Head of caudate nucleus (tissue), 42 donors: ENCODE data around the gene GYPC.
"Not testable (repeated sequence)": the region's sequence is repeated elsewhere in the genome, so short reads cannot be mapped to it uniquely, and the experiment has no call there.

Experiments
- DNase-seq, 42 donors: peaks; one replicate each; pipeline versions ENCODE4 v3.0.0 to v3.0.0-alpha.2; 2020 to 2021; ENCODE audit warnings: mixed read lengths in 7 of 42
- intact Hi-C: fragments of 100-400 bp; cut with DNase I; formaldehyde crosslinking; loops from one replicate; pipeline ENCODE4 v1.15.0; 2022

GYPC gene, protein sequence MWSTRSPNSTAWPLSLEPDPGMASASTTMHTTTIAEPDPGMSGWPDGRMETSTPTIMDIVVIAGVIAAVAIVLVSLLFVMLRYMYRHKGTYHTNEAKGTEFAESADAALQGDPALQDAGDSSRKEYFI

DNA sequence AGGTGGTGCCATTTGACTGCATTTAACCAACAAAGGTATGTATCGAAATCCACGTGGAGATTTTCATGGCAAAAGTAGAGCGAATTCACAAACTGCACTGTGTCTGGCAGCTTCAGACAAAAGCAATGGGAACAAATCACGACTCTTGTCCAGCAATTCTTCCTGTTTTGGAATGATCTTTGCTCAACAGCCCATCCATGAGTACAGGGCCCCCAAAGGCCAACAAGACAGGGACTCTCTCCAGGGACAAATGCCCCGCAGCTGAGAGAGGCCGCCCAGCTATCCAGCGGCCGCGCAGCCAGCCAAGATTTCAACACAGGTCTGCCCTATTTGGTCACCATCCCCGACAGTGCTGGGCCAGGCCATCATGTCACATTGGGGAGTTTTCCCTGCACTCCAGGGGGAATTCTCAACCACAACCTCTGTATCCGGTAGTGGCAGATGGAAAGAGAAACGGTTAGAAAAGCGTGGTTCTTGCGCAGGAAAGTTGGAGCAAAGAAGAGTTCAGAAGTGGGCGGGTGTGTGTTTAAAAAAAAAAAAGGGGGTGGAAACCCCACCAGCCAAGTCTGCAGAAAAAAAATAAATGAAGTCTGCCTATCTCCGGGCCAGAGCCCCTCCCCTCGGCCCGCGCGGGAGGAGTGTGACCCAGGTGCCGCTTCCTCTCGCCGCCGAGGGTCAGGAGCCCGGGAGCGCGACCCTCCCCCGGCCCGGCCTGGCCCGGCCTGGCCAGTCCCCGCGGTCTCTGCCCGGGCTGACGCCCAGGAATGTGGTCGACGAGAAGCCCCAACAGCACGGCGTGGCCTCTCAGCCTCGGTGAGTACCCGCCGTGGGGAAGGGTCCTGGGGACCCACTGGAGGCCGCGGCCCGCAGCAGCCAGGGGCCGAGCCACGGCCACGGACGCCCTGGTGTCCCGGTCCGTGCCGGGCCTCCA, at the start of gene GYPC:
TSS of gene GYPC (plus strand) at position 659 of the 931 bp plus-strand sequence. CDS start at position 765, 106 bp downstream.
- intact Hi-C loops: no loop called here

GRCh38 chr2:126614524-126615227, 41.3 kb upstream of the GYPC start:
- intact Hi-C loops: no loop called here
- no peak for DNase-seq

More for the DNA sequence above, at the start of gene GYPC:
- DNase-seq: peak in 13 of 42 donors; percentile 10 to 62 (median 38)

DNA sequence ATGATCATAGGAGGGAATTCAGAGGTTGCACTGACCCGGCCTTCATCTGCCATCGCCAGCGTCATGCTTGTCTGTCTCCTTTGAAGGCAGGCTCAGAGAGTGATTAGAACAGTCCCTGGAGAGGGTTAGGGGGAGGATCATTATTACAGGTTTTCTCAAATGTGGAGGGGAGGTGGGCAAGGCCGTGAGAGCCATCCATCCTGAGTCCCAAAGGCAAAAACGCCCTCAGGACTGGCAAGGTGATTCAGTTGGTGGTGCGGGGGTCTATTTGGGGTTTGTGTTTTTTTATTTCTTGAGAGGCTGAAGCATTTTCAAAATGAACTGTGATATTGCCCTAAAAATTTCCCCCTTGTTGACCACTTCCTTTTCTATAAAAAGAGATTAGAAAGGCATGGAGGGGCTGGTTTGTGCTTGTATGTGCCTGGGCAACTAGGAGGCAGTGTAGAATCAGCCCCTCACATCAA, 39.3 kb upstream of the GYPC start:
- DNase-seq: no peak
- intact Hi-C loops: no loop called here

DNA sequence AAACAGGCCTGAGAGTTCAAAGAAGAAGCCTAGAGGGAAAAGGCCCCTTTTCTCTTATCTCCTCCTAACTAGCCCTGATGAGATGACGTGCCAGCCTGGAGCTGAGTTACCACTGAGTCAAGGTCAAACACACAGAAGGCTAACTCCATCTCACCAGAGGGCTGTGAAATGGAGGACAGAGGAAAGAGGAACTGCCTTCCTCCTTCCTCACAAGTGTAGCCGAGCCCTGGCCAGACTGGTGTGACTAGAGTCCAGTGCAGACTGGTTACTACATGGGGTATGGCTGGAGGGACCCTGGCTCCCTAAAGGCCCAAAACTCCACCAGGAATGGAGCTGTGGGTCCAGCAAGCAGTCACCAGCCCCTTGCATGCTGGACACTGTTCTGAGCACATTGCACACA, 35.7 kb upstream of the GYPC start:
- intact Hi-C loops: no loop called here
- no peak for DNase-seq

DNA sequence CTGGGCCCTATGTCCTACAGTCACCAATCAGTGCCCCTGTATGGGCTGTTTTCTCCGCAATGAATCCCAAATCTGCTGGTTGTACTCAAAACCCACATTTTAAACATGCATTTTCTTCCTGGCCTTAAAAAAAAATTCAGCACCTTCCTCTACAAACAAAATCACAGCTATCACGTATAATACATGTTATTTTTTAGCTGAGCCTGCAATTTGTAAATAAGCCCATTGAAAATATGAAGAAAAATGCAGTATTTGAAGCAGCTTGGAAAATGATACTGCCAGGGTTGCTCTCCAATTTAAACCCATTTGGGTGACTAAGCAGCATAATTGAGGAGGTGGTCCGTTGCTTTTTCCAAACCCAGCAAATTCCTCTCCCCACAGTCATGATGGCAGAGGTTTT, 33.0 kb upstream of the GYPC start:
- intact Hi-C loops: no loop called here
- DNase-seq: no peak

GRCh38 chr2:126627643-126628042, 28.3 kb upstream of the GYPC start:
- intact Hi-C loops: no loop called here
- no peak for DNase-seq

DNA sequence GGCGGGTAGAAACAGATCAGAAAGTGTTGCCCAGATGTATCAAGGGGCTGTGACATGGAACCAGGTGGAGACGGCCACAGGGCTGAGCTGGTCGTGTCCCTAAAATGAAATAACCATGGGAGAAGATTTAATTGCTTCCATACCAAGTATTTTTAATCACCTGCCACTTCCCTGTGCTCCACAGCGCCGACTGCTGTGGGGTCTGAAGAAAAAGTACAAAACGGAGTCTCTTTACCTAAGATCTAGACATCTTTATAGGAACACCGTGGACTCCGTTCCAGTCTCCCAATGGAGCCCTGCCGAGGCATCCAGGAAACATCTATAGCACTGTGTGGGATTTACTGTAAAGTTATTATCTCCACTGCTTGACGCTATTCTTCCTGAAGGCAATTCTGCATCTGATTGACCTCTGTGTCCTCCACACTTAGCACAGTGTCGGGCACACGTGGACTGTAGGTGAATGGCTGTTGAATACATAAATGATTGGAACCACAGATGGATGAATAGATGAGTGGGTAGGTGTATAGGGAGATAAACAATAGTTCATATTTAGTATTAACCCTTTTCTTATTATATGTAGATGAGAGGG, 21.6 kb upstream of the GYPC start:
- no peak for DNase-seq
- intact Hi-C loops: no loop called here

DNA sequence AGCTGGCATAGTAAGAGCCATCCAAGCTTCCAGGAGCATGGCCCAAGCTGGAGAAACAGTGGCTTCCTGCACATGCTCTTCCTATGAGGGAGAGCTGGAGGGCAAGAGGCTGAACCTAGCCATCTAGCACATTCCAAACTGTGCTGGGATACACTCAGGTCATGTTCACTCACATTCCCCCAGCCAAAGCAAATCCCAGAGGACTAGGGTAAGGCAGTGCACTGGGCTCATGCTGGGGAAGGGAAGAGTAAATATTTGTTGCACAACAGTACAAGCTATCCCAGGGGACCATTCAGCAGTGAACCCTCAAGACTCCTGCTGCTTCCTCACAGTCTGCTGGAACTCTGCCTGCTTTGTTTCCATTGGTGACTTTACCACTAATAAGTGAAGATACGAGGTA, 20.7 kb upstream of the GYPC start:
- no peak for DNase-seq
- intact Hi-C loops: no loop called here

DNA sequence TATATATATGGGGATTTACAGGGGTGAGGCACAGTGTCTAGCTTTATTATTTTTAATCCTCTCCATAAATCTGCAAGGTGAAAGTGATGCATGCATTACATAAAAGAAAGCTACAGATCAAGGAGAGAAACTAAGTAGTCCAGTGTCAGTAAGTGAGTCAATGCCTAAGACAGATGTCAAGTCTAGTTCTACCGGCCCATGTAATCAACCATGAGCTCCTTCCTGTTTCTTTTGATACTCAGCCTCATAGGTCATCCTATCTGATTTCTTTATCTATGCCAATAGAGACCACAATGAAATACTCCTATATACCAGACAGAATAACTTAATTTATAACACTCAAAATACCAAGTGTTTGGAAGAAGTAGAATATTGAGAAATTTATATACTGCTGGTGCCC, 20.2 kb upstream of the GYPC start:
- intact Hi-C loops: no loop called here
- DNase-seq: no peak

GRCh38 chr2:126637386-126637785, 18.6 kb upstream of the GYPC start:
- intact Hi-C loops: no loop called here
- DNase-seq: no peak

GRCh38 chr2:126638746-126639145, 17.2 kb upstream of the GYPC start:
- intact Hi-C loops: no loop called here
- no peak for DNase-seq

DNA sequence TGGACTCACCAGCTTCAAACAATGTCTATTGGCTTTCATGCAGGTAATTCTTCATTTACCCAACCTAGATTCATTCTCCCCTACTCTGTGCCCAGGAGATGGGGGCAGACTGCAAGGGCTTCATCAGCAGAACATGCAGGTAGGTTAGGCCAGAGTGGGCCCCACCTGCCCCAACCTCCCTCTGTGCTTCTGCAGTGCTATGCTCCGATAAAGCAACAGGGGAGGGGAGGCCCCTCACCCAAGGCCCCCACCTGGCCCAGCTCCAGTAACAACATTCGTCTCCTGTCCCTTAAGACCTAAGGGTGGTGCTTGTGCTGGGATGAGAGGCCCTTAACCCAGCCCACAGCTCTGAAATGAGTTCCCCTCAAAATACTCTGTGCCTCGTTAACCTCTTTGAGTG, 16.7 kb upstream of the GYPC start:
- DNase-seq: no peak

GRCh38 chr2:126641294-126641693, 14.7 kb upstream of the GYPC start:
- intact Hi-C loops, DNase-seq: not testable (repeated sequence)

More for the DNA sequence above, 16.7 kb upstream of the GYPC start:
- intact Hi-C loops: no loop called here

- intact Hi-C loops: no loop called here
- no peak for DNase-seq
These were observed 13.9 kb upstream of the GYPC start for GRCh38 chr2:126642031-126642430.

- intact Hi-C loops: no loop called here
These were observed 12.5 kb upstream of the GYPC start for GRCh38 chr2:126643431-126643830.

DNA sequence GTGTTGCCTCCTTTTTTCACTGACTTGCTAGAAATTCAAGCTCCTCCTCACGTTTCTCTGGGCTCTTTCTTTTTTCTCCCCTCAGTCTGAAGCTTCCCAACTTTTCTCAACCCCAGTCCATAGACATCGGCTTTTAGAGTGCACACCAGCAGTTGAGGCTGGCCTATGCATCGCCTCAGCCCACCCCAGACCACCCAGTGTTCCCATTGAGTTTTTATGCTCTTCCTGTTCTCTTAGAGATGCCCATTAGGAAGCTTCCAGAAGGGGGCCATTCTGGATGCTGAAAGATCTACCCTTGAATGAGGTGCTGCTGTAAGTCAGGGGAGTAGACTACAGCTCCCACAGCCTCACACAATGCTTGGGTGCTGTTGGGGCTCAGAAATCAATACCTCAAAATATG, 12.0 kb upstream of the GYPC start:
- no peak for DNase-seq
- intact Hi-C loops: no loop called here

More at GRCh38 chr2:126643431-126643830, 12.5 kb upstream of the GYPC start:
- DNase-seq: no peak

GRCh38 chr2:126644630-126645191, 11.2 kb upstream of the GYPC start:
- intact Hi-C loops: no loop called here
- DNase-seq: peak in 1 of 42 donors; percentile 1

DNA sequence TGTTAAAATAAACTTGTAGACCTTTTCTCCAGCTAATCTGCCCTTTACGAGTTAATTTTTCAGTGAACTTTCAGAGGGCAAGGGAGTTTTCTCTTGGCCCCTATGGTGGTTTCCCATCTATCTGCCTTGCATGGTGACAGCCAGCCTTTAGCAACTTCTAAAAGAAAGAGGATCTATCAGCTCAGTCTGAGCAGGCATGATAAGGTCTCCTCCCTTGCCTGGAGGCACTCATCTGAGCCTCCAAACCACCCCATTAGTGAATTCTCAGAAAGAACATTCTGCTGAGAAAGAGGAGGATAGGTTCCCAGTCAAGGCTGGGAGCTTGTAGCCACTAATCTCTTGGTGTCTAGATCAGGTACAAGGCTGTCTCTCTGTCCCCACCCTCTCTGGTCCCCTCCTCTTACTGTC, 10.7 kb upstream of the GYPC start:
- intact Hi-C loops: no loop called here
- DNase-seq: no peak

DNA sequence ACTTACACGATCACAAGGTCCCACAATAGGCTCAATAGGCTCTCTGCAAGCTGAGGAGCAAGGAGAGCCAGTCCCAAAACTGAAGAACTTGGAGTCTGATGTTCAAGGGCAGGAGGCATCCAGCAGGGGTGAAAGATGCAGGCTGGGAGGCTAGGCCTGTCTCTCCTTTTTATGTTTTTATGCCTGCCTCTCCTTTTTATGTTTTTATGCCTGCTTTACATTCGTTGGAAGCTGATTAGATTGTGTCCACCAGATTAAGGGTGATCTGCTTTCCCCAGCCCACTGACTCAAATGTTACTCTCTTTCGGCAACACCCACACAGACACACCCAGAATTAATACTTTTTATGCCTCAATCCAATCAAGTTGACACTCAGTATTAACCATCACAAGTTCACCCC, 9.9 kb upstream of the GYPC start:
- intact Hi-C loops: no loop called here
- no peak for DNase-seq
